NCI-H345 (cell line): ENCODE results near the gene BDKRB2.

Source experiments
- DNase-seq: peaks from one replicate; lab custom pipeline; 2025; lab: John Stamatoyannopoulos, UW

The BDKRB2 gene

DNA sequence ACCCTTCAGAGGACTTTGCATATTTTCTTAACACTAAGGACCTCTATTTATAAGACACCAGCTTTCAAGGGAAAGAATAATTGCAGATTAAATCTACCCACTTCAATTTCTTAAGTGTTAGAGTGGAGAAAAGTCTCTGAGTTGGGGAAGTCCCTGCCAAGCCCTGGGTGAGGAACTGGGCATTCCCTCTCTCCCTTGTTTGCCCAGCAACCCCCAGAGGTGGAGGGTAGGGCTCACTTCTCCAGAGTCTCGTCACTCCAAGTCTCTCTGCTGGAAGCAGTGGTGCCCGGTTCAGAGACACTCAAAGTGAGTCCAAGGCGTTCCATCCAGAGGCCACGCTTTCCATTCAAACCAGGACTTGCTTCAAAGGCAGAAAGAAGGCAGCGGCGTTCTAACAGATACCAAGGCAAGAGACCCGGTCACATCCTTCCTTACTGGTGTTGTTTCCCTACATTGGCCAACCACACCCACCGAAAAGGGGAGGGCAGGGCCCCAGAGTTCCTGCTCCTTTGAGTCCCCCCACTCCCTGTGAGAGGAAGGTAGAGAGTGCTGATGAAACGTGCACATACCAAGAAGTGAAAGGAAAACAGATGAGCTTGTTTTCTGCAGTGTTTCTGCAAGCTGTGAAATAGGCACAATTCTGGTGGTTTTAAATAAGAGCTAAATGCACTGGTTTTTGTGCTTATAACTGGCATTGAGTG is 6.1 kb upstream of the BDKRB2 start:
- no peak for DNase-seq

DNA sequence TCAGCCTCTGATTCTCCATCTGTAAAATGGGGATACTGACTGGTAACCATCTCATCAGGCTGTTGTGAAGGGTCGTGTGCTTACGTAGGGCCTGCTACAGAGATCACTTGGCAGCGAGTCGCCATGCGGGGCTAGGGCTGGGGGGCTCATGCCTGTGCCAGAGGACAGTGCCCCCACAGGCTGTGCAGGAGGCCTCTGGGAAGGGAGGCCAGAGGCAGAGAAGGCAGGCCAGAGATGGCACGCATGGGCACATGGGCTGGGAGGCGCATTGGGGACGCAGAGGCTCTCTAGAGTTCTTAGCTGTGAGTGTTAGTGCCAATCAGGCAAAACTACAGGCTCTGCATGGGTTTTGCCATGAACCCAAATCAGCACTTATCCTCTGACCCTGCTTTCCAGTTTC is 3.5 kb upstream of the BDKRB2 start:
- DNase-seq = no peak

DNA sequence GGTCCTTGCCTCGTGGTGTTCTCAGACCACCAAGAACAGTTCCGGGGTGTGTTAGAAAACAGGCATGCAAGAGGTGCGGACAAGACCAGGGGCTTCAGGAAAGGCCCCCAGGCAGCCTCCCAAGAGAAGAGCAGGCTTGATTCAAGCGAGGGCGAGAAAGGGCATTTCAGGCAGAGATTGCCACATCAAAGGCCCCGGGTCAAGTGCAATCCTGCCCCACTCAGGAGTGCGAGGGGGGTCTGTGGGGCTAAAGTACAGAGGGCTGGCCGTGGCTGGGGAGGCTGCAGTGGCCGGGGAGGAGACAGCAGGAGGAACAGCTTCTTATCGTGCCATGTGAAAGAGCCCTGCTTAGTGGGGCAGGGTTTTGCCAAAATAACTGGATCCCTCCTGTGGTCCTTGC is 2.7 kb upstream of the BDKRB2 start:
- no peak for DNase-seq

DNA sequence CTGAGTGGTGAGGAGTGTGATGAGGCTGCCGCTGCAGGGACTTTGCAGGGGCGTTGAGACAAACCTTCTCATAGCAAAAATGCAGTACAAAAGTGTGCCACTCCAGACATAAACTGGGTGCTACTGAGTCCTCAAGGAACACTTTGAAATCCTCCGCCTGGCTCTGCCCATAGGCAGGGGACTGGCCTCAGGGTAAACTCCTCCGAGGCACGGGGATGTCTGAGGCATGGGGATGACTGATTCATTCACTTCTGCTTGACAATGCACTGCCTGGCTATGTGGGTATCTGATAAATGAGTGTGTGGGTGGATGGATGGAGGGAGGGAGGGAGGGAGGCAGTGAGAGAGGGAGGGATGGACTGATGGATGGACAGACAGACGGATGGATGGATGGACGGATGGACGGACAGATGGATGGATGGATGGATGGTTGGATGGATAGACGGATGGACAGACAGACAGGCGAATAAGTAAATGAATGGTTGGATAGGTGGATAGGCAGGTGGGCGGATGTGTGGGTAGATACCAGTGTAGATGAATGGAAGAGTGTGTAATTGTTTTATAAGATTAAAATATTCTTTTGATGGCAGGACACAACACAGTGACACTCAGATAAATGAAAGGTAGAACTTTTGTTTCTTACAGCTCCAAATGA is 2.1 kb upstream of the BDKRB2 start:
- DNase-seq = no peak

DNA sequence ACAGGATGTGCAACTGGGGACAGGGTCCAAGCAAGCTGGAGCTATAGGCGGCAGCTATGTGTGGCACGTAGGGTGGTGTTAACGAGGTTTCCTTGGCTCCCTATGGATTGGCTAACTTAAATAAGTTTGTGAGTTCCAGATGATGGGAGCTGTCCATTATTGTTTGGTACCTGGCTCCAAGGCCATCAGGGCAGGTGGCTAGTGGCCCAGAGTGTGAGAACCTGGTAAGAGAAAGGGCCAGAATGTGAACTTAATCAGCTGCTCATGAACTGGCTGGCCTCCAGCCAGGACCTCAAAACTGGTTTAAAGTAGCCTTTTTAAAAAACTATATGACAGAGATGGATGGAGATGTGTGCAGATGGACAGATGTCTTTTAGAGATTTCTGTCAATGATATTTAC is 1.5 kb upstream of the BDKRB2 start:
- no peak for DNase-seq

DNA sequence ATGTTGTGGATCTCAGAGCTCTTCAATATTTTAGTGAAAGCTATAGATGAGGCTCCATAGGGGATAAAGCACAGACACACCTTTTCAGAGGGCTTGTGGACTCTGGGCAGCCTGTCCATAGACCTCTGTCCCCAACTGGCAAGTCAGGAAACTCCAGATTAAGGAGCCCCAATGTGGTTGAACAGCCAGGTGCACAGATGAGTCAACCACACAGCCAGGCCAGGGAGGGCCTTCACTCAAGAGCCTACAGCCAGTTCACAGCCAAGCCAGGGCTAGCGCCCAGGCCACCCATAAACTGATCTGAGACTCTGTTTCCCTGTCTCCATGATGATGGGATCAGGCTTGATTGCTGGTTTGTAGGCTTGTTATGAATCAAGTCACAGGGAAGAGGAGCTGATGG is 1.0 kb upstream of the BDKRB2 start:
- DNase-seq = no peak

DNA sequence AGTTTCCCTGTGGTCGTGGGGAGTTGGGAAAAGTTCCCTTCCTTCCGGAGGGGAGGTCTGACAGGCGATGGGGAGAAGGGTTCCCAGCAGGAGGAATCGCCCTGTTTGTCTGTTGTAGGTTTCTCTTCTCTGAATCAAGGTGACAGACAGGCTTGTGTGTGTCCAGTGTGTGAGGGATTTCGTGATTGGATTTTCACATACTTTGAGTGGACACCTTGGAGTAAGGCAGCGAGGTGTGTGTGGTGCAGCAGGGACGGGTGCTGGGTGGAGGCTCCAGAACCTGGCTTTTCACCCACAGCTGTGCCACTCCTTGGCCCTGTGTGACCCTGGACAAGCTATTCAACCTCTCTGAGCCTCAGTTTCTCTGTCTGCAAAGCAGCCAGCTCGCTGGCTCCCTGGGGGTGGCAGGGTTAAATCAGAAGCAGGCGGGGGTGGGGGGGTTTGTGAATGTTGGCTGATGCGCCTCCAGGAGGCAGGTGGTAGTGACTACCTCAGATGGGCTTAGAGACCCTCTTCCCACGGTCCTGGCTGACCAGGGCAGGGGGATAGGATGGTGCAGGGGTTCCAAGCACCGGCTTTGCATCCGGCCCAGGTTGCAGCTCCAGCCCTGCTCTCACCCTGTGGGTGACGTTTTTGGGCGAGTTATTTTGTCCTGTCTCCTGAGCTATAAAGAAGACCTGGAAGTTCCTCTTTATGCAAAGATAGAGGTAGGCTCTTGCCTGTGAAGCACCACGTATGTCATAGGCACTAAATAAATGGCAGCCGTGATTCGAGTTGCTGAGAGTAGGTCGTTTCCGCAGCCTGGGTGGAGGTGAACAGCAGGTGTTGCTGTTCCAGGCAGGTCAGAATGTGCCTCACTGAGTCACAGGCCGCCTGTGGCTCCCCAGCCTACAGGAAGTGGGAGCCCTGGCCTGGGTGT is 679 bp downstream of the BDKRB2 start:
- DNase-seq = no peak

DNA sequence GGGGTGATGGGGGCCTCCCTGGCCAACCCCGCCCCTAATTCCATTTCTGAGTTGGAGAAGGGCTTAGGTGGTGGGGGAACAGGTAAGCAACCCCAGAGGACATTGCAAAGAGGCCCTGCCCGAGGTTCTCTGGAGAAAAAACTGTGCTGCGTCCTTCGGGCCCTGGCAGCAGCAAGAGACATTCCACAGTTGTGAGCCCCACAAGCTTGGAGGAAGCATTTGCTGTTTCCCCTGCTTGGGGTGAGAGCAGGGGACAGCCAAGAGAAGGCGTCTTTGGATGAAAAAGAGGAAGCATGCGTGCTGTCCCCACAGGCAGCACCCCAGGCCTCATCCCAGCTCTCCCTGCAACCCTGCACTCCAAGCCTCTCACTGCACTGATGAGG is 1.3 kb downstream of the BDKRB2 start:
- no peak for DNase-seq

DNA sequence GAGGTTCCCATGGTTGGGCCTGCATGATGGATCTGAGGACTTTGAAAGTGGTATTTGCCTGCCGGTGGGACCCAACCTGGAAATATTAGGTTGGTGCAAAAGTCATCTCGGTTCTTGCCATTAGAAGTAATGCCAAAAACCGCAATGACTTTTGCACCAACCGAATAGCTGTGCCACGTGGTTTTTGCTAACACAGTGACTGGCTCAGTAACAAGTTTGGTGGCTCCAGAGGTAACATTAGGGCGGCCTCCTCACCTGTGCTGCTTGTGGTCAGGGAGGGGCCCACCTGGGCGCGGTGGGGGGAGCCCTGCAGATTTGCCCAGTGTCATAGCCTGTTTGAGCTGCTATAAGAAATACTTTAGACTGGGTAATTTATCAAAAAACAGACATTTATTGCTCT is 1.8 kb downstream of the BDKRB2 start:
- no peak for DNase-seq

DNA sequence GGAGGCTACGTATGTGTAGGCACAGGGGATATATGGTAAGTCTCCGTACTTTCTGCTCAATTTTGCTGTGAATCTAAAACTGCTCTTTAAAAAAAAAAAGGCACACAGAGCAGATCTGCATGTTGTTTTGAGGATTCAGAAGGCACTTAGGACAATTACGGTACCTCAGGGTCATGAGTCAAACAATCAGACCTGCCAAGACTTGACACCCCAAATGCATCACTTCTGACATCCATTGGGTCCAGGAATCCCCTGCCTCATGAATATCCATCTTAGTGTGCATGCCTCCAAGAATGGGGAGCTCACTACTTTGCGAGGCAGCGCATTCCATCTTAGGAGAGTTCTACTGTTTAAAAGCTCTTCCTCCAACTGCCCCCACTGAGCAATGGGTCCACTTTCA is 3.0 kb downstream of the BDKRB2 start:
- no peak for DNase-seq

DNA sequence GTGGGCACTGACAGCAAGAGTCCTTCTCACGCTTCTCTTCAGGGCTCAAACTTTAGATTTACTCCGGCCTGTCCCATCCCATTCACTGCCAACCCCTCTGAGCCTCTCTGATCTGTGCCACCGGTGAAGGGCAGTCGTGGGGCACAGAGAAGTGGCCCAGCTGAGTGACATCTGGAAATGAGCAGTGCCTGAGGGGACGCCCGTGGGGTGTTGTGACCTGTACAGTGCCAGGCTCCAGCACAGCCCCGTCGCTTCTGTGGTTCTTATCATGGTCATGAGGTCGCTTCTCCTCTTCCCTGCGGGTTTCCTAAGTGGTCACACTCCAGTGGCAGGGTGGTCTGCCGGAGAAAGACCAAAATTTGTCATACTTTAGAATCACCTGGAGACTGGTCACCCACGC is 4.1 kb downstream of the BDKRB2 start:
- DNase-seq = no peak

DNA sequence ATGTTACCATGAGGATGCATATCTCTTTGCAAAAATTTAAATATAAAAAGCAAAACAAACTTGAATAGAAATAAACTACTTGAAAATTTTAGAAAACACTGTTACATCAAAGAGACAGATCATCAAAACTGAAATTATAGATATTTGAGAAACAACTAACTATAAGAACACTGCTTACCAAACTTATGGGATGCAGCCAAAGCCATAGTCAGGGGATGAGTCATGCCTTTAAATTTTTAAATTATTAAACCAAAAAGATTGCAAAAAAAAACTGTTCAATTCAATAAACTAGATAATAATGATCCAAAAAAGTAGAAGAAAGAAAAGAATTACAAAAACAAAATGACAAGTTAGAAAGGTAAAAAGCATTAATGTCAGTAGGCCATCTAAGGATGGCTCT is 7.5 kb downstream of the BDKRB2 start:
- no peak for DNase-seq

DNA sequence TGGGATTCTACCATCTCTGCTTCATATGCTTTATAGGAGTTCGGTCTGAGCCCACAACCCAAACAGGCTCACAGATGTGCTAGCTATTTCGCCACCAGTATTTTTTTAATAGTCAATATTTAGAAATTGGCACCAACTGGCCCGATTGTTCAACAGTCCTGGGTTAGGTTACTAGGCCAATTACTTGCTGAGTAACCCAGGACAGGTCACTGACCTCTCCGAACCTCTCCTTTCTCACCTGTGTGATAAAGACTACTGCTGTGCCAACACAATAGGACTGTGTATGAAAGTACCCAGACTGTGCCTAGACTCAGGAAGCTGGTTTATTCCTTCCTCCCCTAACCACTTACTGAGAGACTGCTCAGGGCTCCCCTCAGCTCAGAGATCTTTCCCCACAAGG is 8.3 kb downstream of the BDKRB2 start:
- DNase-seq = no peak

DNA sequence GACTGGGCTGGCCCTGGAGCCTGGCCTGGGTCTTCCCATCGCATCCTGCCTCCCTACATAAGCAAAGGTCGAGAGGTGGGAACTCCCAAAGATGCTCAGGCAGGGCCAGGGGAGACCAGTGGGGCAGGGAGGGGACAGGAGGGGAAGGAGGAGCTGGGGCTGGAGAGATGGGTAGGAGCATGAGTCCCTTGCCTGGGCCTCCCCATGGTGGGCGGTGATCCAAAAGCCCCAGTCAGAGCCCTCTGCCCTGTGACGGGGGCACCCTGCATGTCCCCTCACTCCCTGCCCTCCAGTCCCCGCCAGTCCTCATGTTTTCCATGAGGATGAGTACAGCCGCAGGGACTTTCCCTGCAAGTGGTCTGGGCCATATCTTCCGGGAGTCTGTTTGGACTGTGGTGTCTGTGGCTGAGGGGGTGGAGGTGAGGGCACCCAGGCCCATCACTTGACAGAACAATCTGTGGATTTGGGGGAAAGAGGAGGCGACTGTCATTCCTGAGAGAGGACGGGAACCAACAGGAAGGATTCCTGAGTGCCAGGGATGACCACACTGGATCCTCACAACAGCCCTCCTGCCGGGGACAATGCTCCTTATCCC is 9.3 kb downstream of the BDKRB2 start:
- DNase-seq = no peak

DNA sequence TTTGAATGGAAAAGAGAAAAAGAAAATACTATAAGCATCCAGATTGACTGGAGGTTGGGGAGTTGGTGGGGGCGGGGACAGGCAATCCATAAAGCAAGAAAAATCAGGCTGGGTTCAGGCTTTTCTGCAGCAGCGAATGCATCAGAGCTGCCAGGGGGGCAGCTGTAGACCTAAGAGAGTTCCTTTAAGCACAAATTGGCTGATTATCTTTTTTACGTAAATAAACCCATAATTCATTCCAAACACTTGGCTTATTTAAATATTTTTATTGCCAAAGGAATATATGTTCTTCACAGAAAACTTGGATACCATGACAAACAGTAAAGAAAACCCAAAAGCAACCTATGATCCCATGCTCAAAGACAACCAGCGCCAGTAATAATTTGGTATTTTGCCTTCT is 10.2 kb downstream of the BDKRB2 start:
- no peak for DNase-seq

DNA sequence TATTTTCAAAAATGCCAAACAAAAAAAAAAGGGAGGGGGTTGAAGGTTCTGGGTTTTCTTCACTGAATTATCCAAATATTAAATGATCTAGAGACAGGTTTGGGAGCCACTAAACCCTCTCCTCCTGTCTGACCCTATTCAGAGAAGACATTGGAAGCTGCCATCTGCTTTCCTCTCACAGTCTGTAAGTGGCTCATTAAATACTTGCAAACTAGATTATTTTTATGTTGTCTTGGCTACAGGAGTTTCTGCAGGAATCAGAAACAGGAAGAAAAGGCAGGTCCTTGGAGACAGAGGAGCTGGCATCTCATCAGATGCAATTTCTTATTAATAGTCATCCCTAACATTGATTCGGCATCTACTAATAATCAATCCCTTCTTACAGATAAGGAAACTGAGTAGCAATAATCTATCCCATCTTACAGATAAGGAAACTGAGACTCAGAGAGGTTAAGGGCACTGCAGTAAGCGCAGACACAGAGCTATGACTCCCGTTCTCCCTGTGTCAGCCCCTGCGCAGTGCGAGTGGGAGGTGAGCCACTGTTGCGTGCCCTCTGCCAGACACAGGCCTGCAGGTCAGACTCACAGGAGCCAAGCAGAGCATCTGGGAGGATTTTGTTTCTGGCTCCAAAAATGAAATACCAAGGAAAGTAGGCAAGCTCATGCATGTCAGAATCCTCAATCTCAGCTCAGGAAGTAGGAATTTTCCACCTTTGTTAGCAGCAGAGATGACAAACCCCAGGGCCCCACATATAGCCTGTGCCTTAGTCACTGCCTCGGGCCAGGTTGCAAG is 11.0 kb downstream of the BDKRB2 start:
- DNase-seq = no peak

DNA sequence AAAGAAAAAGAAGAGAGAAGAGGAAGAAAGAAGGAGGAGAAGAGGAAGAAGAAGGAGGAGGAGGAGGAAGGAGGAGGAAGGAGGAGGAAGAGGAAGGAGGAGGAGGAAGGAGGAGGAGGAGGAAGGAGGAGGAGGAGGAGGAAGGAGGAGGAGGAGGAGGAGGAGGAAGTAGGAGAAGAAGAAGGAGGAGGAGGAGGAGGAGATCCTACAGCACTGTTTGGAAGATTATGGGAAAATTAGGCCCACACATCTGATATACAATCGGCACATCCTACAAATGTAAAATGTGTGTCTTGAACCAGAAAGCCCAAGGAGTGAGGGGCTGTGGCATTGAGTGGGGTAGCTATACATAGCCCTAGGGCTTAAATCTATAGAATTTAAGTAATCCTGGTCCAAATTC is 12.0 kb downstream of the BDKRB2 start:
- no peak for DNase-seq

DNA sequence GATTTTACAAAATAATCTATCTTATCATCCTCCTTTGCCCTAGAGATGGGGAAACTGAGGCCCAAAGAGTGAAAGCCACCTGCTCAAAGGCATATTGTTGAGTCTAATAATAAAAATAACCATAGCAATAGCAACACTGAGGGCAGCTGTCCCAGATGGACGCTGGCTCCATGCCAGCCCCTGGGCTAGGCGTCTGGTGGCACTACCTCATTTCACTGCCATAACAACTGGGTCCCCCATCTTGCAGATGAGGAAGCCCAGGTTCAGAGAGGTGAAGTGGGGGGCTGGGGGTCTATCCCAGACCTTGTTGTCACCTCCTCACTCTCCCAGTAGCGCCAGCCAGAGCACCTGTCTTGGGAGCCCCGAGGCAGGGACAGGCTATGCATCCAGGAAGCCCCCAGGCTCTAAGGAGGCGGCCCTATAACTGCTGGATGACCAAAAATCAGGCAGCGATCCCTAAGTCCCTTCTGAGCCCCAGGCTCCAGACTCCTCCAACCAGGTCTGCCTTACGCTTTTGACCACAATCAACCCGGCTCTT is 12.8 kb downstream of the BDKRB2 start:
- DNase-seq = peak; percentile 54

DNA sequence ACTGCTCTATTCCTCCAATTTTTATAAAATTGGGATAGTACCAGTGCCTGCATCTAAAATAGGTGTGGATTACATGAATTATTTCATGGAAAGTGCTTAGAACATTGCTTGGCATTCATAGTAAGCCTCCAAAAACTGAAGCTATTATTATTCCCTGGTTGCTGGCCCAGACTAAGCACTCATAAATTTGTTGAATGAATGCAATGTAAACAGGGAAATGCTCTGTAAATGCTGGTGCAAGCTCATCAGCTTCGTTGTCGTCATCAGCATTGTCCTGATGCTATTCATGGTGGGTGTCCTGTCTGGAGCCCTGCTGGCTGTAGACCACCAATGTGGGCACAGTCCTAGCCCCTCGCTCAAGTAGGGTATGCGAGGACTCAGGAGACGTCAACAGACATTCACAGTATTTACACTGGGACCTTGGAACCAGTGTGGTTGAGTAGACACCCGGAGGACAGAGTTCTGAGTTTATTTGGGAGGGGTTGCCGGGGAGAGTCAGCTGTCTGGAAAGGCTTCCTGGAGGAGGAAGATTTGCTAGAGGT is 16.5 kb downstream of the BDKRB2 start:
- DNase-seq = no peak

DNA sequence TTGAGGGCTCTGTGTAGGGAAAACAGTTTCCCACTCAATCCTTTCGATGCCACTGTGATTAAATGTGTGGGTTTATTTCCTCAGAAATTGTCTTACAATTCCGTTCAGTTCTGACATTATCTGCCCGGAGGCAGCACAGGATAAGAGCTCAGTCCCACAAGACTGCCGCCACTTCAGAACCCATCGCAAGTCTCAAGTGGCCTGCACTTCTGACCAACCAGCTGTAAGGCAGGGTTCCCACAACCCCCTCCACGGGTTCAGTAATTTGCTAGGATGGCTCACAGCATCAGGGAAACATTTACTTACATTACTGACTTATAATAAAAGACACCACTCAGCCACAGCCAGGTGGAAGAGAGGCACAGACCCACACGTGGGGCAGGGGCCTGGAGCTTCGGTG is 17.2 kb downstream of the BDKRB2 start:
- DNase-seq = no peak

DNA sequence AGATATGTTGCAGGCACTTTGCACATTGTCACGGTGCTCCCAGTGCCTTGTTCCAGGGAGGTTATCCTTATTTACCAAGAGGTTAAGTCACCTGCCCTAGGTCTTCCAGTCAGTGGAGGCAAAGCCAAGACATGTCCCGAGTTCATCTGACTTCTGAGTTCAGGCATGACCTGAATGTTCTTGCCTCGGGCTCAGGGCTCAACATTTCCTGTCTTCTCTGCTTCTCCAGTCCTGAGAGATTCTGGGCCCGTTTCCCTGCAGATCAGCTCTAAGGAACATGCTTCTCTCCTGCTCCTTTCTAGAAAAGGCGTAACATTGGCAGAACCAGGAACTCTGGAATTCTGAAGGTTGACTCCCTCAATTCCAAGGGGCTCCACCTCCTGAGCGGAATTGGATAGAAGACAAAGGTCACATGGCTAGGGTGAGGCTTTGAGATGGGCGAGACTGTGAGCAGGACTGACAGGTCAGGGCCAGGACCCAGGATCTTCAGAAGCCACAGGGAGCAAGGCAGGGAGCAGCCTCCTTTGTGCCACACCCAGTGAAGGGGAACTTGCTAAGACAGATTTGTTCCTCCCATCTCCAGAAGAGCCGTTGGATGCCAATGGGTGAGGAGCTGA is 19.9 kb downstream of the BDKRB2 start:
- DNase-seq = no peak
